ENCODE data around the gene TBX20. TPM values are rescaled to one million over a fixed set of nuclear protein-coding genes. Genes with fewer than 3 reads are reported as not detected.

Gene TBX20
- total RNA-seq, 1 donor = not detected

- Histone ChIP-seq H3K9me3 (ENCODE audit: low read depth, low read length) (peaks cover 2% of the 10 kb centered on the region), H3K27ac (ENCODE audit: low read depth, low read length) (no peak overlapping the region), H3K36me3 (ENCODE audit: insufficient read depth, low read length) (no peaks in the 10 kb centered on the region), H4K20me1 (ENCODE audit: insufficient read depth, low read length) (no peaks in the 10 kb centered on the region), H3K4me1 (ENCODE audit: insufficient read depth, low read length) (no peaks in the 10 kb centered on the region), H3K79me2 (ENCODE audit: insufficient read depth, low read length) (no peaks in the 10 kb centered on the region), H3K27me3 (ENCODE audit: insufficient read depth, low read length) (peaks cover 97% of the 10 kb centered on the region), H3K4me2 (ENCODE audit: insufficient read depth, low read length) (no peak overlapping the region), H2AFZ (ENCODE audit: low read length) (no peak overlapping the region), H3K4me3 (ENCODE audit: insufficient read depth, low read length) (no peak overlapping the region)
- TF ChIP-seq, protein P1, sequence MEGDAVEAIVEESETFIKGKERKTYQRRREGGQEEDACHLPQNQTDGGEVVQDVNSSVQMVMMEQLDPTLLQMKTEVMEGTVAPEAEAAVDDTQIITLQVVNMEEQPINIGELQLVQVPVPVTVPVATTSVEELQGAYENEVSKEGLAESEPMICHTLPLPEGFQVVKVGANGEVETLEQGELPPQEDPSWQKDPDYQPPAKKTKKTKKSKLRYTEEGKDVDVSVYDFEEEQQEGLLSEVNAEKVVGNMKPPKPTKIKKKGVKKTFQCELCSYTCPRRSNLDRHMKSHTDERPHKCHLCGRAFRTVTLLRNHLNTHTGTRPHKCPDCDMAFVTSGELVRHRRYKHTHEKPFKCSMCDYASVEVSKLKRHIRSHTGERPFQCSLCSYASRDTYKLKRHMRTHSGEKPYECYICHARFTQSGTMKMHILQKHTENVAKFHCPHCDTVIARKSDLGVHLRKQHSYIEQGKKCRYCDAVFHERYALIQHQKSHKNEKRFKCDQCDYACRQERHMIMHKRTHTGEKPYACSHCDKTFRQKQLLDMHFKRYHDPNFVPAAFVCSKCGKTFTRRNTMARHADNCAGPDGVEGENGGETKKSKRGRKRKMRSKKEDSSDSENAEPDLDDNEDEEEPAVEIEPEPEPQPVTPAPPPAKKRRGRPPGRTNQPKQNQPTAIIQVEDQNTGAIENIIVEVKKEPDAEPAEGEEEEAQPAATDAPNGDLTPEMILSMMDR (IDR thresholded peaks at IDR 0.05; ENCODE audit: extremely low read depth, low read depth, low read length) = no peak
- DNase-seq (ENCODE audit: insufficient read length, low spot score, missing footprints) = peak; percentile 76
These were observed 1.7 kb upstream of the TBX20 start for GRCh38 chr7:35255443-35256255.

DNA sequence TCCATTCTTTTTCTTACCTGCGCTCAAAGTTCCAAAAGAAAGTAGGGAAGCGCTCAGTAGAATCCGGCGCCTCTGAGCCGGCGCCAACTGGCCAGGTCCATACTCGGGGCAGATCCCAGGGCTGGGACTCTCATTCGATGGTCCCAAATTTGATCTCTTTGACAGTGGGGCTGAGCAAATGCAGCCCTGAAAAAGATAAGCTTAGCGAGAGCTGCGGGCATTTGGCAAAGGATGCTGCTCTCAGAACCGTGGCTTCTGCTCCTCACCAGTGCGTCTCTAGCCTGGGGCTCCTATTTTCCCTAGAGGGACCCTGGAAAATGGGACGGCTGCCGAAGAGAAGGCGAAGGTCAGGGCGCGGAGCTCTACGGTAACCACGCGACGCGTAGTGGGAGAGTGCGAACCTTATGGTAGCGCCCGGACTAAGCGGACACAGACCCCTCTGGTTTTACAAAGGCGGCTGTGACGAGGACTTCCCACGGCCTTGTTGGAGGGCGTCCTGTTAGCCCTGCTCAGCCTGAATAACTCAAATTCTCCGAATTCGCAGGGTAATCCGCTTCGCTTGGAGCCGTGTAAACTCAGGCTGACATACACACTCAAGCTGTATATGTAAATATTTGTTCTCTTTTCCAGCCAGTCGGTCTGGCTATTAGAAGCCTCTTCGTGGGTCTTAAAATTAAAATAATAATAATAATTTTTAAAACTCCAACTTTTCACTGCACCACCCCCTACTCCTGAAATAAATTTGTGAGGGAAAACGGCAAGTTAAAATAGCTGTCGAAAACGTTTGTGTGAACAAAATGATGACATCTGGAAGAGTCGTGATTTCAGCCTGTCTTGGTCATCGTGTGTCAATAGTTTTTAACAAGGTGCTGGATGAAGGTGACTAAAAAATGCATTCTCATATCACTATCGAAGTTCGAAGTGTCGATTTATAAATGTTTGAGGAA, 869 bp upstream of the TBX20 start:
- no peak overlapping the region for H3K4me2 ChIP-seq (ENCODE audit: insufficient read depth, low read length)
- no peak overlapping the region for H2AFZ ChIP-seq (ENCODE audit: low read length)
- no peaks in the 10 kb centered on the region for H3K79me2 ChIP-seq (ENCODE audit: insufficient read depth, low read length)
- peak; percentile 73 for DNase-seq (ENCODE audit: insufficient read length, low spot score, missing footprints)
- no peak overlapping the region for H3K27ac ChIP-seq (ENCODE audit: low read depth, low read length)
- H3K36me3 ChIP-seq (ENCODE audit: insufficient read depth, low read length) = no peaks in the 10 kb centered on the region
- H3K27me3 ChIP-seq (ENCODE audit: insufficient read depth, low read length) = peaks cover 98% of the 10 kb centered on the region
- peaks cover 2% of the 10 kb centered on the region for H3K9me3 ChIP-seq (ENCODE audit: low read depth, low read length)
- H3K4me1 ChIP-seq (ENCODE audit: insufficient read depth, low read length) = no peaks in the 10 kb centered on the region
- no peak overlapping the region for H3K4me3 ChIP-seq (ENCODE audit: insufficient read depth, low read length)
- TF ChIP-seq, protein P1 (IDR thresholded peaks at IDR 0.05; ENCODE audit: extremely low read depth, low read depth, low read length) = no peak
- no peaks in the 10 kb centered on the region for H4K20me1 ChIP-seq (ENCODE audit: insufficient read depth, low read length)

DNA sequence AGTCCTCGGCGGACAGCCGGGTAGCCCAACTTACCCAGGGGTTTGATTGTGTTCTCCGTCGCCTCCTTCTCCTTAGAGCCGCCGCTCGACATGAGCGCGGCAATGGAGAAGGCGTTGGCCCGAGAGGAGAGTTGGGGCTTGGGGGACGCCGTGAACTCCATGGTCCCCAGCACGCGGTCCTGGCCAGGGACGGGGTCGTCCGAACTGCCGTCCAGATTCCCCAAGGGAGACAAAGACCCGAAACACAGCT, 515 bp downstream of the TBX20 start:
- Histone ChIP-seq H3K36me3 (ENCODE audit: insufficient read depth, low read length) (no peaks in the 10 kb centered on the region), H3K27me3 (ENCODE audit: insufficient read depth, low read length) (peaks cover 98% of the 10 kb centered on the region), H3K4me2 (ENCODE audit: insufficient read depth, low read length) (no peak overlapping the region), H3K4me1 (ENCODE audit: insufficient read depth, low read length) (no peaks in the 10 kb centered on the region), H3K9me3 (ENCODE audit: low read depth, low read length) (peaks cover 2% of the 10 kb centered on the region), H2AFZ (ENCODE audit: low read length) (no peak overlapping the region), H3K79me2 (ENCODE audit: insufficient read depth, low read length) (no peaks in the 10 kb centered on the region), H4K20me1 (ENCODE audit: insufficient read depth, low read length) (no peaks in the 10 kb centered on the region), H3K4me3 (ENCODE audit: insufficient read depth, low read length) (no peak overlapping the region), H3K27ac (ENCODE audit: low read depth, low read length) (no peak overlapping the region)
- DNase-seq (ENCODE audit: insufficient read length, low spot score, missing footprints) = peak; percentile 68
- TF ChIP-seq, protein P1 (IDR thresholded peaks at IDR 0.05; ENCODE audit: extremely low read depth, low read depth, low read length) = no peak

Measured in osteoblast (primary cell).